Mammary epithelial cell (primary cell): Measurements from ENCODE around the gene IGF2R.

Experiments
- CTCF ChIP-seq, 2 donors: IDR thresholded peaks in 1 of 2; conservative IDR thresholded peaks in 1 of 2; 2 replicates each; pipeline ENCODE4 v1.5.1; 2011 to 2012; ENCODE audit warnings: inconsistent platforms in 2 of 2, low read length in 2 of 2, mild to moderate bottlenecking in 2 of 2, control low read depth in 1 of 2, low read depth in 1 of 2; ENCODE audit not compliant: insufficient read depth in 1 of 2; ENCODE audit errors: extremely low read depth in 1 of 2
- EZH2 ChIP-seq: IDR thresholded peaks from 2 replicates; pipeline ENCODE4 v1.6.1; 2012; ENCODE audit warnings: low read length, inconsistent platforms, borderline replicate concordance

GRCh38 chr6:160060221-160060620 lies 91.3 kb downstream of the IGF2R start:
- no peak for TF ChIP-seq CTCF (conservative IDR thresholded peaks at IDR 0.05 in 1 of 2, IDR thresholded peaks at IDR 0.05 in 1 of 2; ENCODE audit: extremely low read depth in 1 of 2, insufficient read depth in 1 of 2, low read depth in 1 of 2, low read length in 2 of 2)
- TF ChIP-seq EZH2 = no peak
